Measurements from ENCODE around the gene RIBC1.
"Not testable (repeated sequence)": the region's sequence is repeated elsewhere in the genome, so short reads cannot be mapped to it uniquely, and the experiment has no call there.

Gene RIBC1

DNA sequence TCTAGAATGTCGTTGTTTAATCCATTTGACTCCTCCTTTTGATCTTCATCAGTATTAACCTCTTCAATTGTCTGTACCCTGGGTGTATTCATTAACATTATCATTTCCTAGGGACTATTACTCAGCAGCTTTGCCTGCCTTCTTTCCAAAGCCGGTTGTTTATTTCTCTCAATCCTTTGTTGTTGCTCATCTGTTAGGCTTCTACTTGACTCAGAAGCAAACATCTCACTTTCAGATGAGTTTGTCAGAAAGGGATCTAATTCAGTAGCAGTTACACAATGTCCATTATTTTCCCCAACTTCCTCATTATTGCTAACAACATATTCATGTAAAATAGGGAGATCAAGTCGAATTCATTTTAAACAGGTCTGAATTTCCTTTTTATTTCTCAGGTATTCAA lies 33.6 kb downstream of the RIBC1 start:
- Histone ChIP-seq H3K4me2 (ENCODE audit: low read depth, low read length, poor library complexity, severe bottlenecking) (no peak overlapping the region), H3K9me2 (replicated peaks; ENCODE audit: low read depth, low read length) (no peaks in the 10 kb centered on the region)

DNA sequence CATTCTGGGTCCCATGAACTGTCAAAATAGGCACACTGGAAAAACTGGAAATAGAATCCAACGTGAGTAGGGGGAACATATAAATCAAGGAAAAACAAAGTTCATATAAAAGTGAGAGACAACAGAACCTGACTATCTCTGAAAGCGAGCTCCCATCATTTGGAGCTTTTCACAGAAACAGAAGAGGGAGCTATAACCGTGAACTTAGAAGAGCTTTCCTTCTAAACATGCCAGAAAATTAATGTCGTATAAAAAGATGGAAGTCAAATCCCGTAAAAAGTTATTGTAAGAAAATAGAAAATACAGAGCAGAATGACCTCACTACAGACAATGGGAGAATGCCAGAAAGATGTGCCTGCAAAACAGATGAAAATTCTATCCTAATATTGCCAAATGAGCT lies 35.4 kb downstream of the RIBC1 start:
- H3K79me2 ChIP-seq (ENCODE audit: insufficient read depth, low read length), result no peaks in the 10 kb centered on the region
- no peaks in the 10 kb centered on the region for H3K4me1 ChIP-seq (ENCODE audit: insufficient read depth, low read length, poor library complexity, severe bottlenecking)
- no peak overlapping the region for H3K9ac ChIP-seq (ENCODE audit: low read depth, low read length, poor library complexity, severe bottlenecking)
- H2AFZ ChIP-seq (ENCODE audit: low read length), result no peak overlapping the region
- no peaks in the 10 kb centered on the region for H3K9me3 ChIP-seq (ENCODE audit: insufficient read depth, low read depth, low read length)
- H3K4me2 ChIP-seq (ENCODE audit: low read depth, low read length, poor library complexity, severe bottlenecking), result no peak overlapping the region
- H3F3A ChIP-seq (ENCODE audit: low read depth), result no peaks in the 10 kb centered on the region
- H3K27me3 ChIP-seq (ENCODE audit: insufficient read depth, low read length, poor library complexity, severe bottlenecking), result no peaks in the 10 kb centered on the region
- TF ChIP-seq EZH2phosphoT487 (IDR thresholded peaks at IDR 0.05; ENCODE audit: borderline replicate concordance), result no peak
- TF ChIP-seq, protein P1, sequence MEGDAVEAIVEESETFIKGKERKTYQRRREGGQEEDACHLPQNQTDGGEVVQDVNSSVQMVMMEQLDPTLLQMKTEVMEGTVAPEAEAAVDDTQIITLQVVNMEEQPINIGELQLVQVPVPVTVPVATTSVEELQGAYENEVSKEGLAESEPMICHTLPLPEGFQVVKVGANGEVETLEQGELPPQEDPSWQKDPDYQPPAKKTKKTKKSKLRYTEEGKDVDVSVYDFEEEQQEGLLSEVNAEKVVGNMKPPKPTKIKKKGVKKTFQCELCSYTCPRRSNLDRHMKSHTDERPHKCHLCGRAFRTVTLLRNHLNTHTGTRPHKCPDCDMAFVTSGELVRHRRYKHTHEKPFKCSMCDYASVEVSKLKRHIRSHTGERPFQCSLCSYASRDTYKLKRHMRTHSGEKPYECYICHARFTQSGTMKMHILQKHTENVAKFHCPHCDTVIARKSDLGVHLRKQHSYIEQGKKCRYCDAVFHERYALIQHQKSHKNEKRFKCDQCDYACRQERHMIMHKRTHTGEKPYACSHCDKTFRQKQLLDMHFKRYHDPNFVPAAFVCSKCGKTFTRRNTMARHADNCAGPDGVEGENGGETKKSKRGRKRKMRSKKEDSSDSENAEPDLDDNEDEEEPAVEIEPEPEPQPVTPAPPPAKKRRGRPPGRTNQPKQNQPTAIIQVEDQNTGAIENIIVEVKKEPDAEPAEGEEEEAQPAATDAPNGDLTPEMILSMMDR (conservative IDR thresholded peaks at IDR 0.05; ENCODE audit: low read length), result peak; percentile 24; the same call in 1 of the 2 replicates
- H3K4me3 ChIP-seq (ENCODE audit: low read length, poor library complexity, severe bottlenecking), result no peak overlapping the region
- no peaks in the 10 kb centered on the region for H4K20me1 ChIP-seq (ENCODE audit: insufficient read depth, low read length, poor library complexity, severe bottlenecking)
- H3K9me2 ChIP-seq (replicated peaks; ENCODE audit: low read depth, low read length), result no peaks in the 10 kb centered on the region
- no peaks in the 10 kb centered on the region for H3K36me3 ChIP-seq (ENCODE audit: insufficient read depth, low read length)

More for the DNA sequence above, 33.6 kb downstream of the RIBC1 start:
- H4K20me1 ChIP-seq (ENCODE audit: insufficient read depth, low read length, poor library complexity, severe bottlenecking), result no peaks in the 10 kb centered on the region
- H2AFZ ChIP-seq (ENCODE audit: low read length), result no peak overlapping the region
- no peak overlapping the region for H3K9ac ChIP-seq (ENCODE audit: low read depth, low read length, poor library complexity, severe bottlenecking)
- no peak for TF ChIP-seq EZH2phosphoT487 (IDR thresholded peaks at IDR 0.05; ENCODE audit: borderline replicate concordance)
- TF ChIP-seq, protein P1 (conservative IDR thresholded peaks at IDR 0.05; ENCODE audit: low read length), result no peak
- no peaks in the 10 kb centered on the region for H3K27me3 ChIP-seq (ENCODE audit: insufficient read depth, low read length, poor library complexity, severe bottlenecking)
- H3K4me3 ChIP-seq (ENCODE audit: low read length, poor library complexity, severe bottlenecking), result no peak overlapping the region
- H3F3A ChIP-seq (ENCODE audit: low read depth), result no peaks in the 10 kb centered on the region
- no peaks in the 10 kb centered on the region for H3K4me1 ChIP-seq (ENCODE audit: insufficient read depth, low read length, poor library complexity, severe bottlenecking)
- H3K36me3 ChIP-seq (ENCODE audit: insufficient read depth, low read length), result no peaks in the 10 kb centered on the region
- H3K9me3 ChIP-seq (ENCODE audit: insufficient read depth, low read depth, low read length), result no peaks in the 10 kb centered on the region
- H3K79me2 ChIP-seq (ENCODE audit: insufficient read depth, low read length), result no peaks in the 10 kb centered on the region

DNA sequence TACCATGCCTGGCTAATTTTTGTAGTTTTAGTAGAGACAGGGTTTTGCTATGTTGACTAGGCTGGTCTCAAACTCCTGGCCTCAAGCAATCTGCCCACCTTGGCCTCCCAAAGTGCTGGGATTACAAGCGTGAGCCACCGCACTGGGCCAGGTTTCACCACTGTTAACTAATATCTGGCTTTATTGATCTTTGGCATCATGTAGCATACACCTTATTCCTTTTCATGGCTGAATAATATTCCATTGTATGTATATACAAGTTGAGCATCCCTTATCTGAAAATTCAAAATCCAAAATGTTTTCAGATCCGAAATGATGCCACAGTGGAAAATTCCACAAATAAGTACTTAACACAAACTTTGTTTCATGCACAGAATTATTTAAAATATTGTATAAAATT lies 46.0 kb downstream of the RIBC1 start:
- H2AFZ ChIP-seq (ENCODE audit: low read length); H4K20me1 ChIP-seq (ENCODE audit: insufficient read depth, low read length, poor library complexity, severe bottlenecking); H3K4me2 ChIP-seq (ENCODE audit: low read depth, low read length, poor library complexity, severe bottlenecking); H3K9me3 ChIP-seq (ENCODE audit: insufficient read depth, low read depth, low read length); H3K9ac ChIP-seq (ENCODE audit: low read depth, low read length, poor library complexity, severe bottlenecking); H3K27me3 ChIP-seq (ENCODE audit: insufficient read depth, low read length, poor library complexity, severe bottlenecking); H3K36me3 ChIP-seq (ENCODE audit: insufficient read depth, low read length); H3K4me1 ChIP-seq (ENCODE audit: insufficient read depth, low read length, poor library complexity, severe bottlenecking); H3K9me2 ChIP-seq (replicated peaks; ENCODE audit: low read depth, low read length); H3K4me3 ChIP-seq (ENCODE audit: low read length, poor library complexity, severe bottlenecking); H3K79me2 ChIP-seq (ENCODE audit: insufficient read depth, low read length); H3F3A ChIP-seq (ENCODE audit: low read depth): not testable (repeated sequence)

DNA sequence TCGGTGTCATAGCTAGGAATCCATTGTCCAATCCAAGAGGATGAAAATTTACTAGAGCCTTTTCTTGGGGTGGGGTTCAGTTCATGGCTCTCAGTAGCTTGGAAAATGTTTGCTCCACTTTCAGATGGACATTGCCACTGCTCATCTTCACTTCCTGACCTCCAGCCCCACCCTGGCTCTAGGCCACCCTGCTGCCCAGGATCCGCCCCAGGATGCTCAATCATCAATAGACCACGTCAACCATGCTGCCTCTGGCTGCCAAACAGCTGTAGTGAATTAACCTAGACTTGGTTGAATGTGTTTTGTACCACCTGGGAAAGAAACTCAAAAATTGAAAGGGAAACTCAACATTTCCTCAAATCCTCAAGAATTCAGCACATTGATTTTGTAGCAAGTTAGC lies 48.7 kb downstream of the RIBC1 start:
- H3K4me3 ChIP-seq (ENCODE audit: low read length, poor library complexity, severe bottlenecking), result no peak overlapping the region
- no peak overlapping the region for H3K4me2 ChIP-seq (ENCODE audit: low read depth, low read length, poor library complexity, severe bottlenecking)
- H3K9me2 ChIP-seq (replicated peaks; ENCODE audit: low read depth, low read length), result no peaks in the 10 kb centered on the region
- H3K9me3 ChIP-seq (ENCODE audit: insufficient read depth, low read depth, low read length), result no peaks in the 10 kb centered on the region
- no peaks in the 10 kb centered on the region for H4K20me1 ChIP-seq (ENCODE audit: insufficient read depth, low read length, poor library complexity, severe bottlenecking)
- no peak overlapping the region for H3K9ac ChIP-seq (ENCODE audit: low read depth, low read length, poor library complexity, severe bottlenecking)
- H3K4me1 ChIP-seq (ENCODE audit: insufficient read depth, low read length, poor library complexity, severe bottlenecking), result no peaks in the 10 kb centered on the region
- H3F3A ChIP-seq (ENCODE audit: low read depth), result no peaks in the 10 kb centered on the region
- no peaks in the 10 kb centered on the region for H3K79me2 ChIP-seq (ENCODE audit: insufficient read depth, low read length)
- H3K27me3 ChIP-seq (ENCODE audit: insufficient read depth, low read length, poor library complexity, severe bottlenecking), result no peaks in the 10 kb centered on the region
- TF ChIP-seq, protein P1 (conservative IDR thresholded peaks at IDR 0.05; ENCODE audit: low read length), result no peak
- TF ChIP-seq EZH2phosphoT487 (IDR thresholded peaks at IDR 0.05; ENCODE audit: borderline replicate concordance), result no peak
- H3K36me3 ChIP-seq (ENCODE audit: insufficient read depth, low read length), result no peaks in the 10 kb centered on the region
- H2AFZ ChIP-seq (ENCODE audit: low read length), result no peak overlapping the region

Data from Loucy (cell line).